Hepatocyte (in vitro differentiated cells): Measurements from ENCODE around the gene DIAPH3.

Experiments
- EZH2 ChIP-seq: fragments of 200-600 bp; sonication (generic); IDR thresholded peaks from 2 replicates; pipeline ENCODE4 v1.6.1; 2016; ENCODE audit warnings: antibody characterized with exemption, mild to moderate bottlenecking, borderline replicate concordance
- EZH2phosphoT487 ChIP-seq: fragments of 200-600 bp; sonication (generic); IDR thresholded peaks from one replicate; pipeline ENCODE4 v1.6.1; 2018; ENCODE audit warnings: antibody characterized with exemption, mild to moderate bottlenecking, low read depth, moderate library complexity; ENCODE audit not compliant: unreplicated experiment, severe bottlenecking
- TF ChIP-seq, protein P1 (sequence below): fragments of 200-600 bp; sonication (generic); IDR thresholded peaks from 2 replicates; pipeline ENCODE4 v1.5.1; 2016; ENCODE audit warnings: antibody characterized with exemption, mild to moderate bottlenecking; ENCODE audit not compliant: poor library complexity

- TF ChIP-seq, protein P1, sequence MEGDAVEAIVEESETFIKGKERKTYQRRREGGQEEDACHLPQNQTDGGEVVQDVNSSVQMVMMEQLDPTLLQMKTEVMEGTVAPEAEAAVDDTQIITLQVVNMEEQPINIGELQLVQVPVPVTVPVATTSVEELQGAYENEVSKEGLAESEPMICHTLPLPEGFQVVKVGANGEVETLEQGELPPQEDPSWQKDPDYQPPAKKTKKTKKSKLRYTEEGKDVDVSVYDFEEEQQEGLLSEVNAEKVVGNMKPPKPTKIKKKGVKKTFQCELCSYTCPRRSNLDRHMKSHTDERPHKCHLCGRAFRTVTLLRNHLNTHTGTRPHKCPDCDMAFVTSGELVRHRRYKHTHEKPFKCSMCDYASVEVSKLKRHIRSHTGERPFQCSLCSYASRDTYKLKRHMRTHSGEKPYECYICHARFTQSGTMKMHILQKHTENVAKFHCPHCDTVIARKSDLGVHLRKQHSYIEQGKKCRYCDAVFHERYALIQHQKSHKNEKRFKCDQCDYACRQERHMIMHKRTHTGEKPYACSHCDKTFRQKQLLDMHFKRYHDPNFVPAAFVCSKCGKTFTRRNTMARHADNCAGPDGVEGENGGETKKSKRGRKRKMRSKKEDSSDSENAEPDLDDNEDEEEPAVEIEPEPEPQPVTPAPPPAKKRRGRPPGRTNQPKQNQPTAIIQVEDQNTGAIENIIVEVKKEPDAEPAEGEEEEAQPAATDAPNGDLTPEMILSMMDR: no peak
- no peak for TF ChIP-seq EZH2phosphoT487
- no peak for TF ChIP-seq EZH2
Measured at GRCh38 chr13:59837101-59837500, 326.6 kb downstream of the DIAPH3 start.
